Mesenchymal stem cell (in vitro differentiated cells and primary cell): ENCODE results near the gene VPS50.

ENCODE experiments used
- DNase-seq: peaks from one replicate; pipeline ENCODE4 v3.0.0-alpha.2; 2013
- H2AFZ ChIP-seq: one replicate; pipeline ENCODE4 v1.6.1; 2013; ENCODE audit warnings: low read depth, mild to moderate bottlenecking, control low read depth, inconsistent platforms, low read length, moderate library complexity
- H2AK5ac ChIP-seq: 2 replicates; pipeline ENCODE4 v1.6.1; 2013; ENCODE audit warnings: low read length, moderate library complexity, mild to moderate bottlenecking, inconsistent platforms; ENCODE audit not compliant: severe bottlenecking
- H2BK120ac ChIP-seq: one replicate; pipeline ENCODE4 v1.6.1; 2013; ENCODE audit warnings: low read depth, mild to moderate bottlenecking, inconsistent platforms, low read length, moderate library complexity
- H2BK12ac ChIP-seq, 2 experiments: one replicate each; pipeline ENCODE4 v1.6.1; 2013; ENCODE audit warnings: inconsistent platforms in 2 of 2, low read length in 2 of 2, mild to moderate bottlenecking in 2 of 2, moderate library complexity in 2 of 2, control low read depth in 1 of 2
- H2BK15ac ChIP-seq: one replicate; pipeline ENCODE4 v1.6.1; 2013; ENCODE audit warnings: mild to moderate bottlenecking, low read depth, inconsistent platforms; ENCODE audit not compliant: poor library complexity, severe bottlenecking
- H2BK5ac ChIP-seq: 2 replicates; pipeline ENCODE4 v1.6.1; 2013; ENCODE audit warnings: low read depth, mild to moderate bottlenecking, low read length, control low read depth, inconsistent platforms; ENCODE audit not compliant: poor library complexity, severe bottlenecking
- H3K14ac ChIP-seq, 2 experiments: one replicate each; pipeline ENCODE4 v1.6.1; 2013; ENCODE audit warnings: inconsistent platforms in 2 of 2, low read length in 2 of 2, control low read depth in 1 of 2, mild to moderate bottlenecking in 1 of 2, moderate library complexity in 1 of 2
- H3K18ac ChIP-seq, 2 experiments: one replicate each; pipeline ENCODE4 v1.6.1; 2013; ENCODE audit warnings: inconsistent platforms in 2 of 2, low read length in 2 of 2, control low read depth in 1 of 2, low read depth in 1 of 2, mild to moderate bottlenecking in 1 of 2
- H3K23ac ChIP-seq, 2 experiments: one replicate each; pipeline ENCODE4 v1.6.1; 2013; ENCODE audit warnings: inconsistent platforms in 2 of 2, low read length in 2 of 2, mild to moderate bottlenecking in 2 of 2, moderate library complexity in 2 of 2, control low read depth in 1 of 2
- H3K27ac ChIP-seq: 2 replicates; pipeline ENCODE4 v1.5.1; 2013; ENCODE audit warnings: mild to moderate bottlenecking, moderate library complexity, low read length, control low read depth, inconsistent platforms; ENCODE audit not compliant: poor library complexity, severe bottlenecking
- H3K27me3 ChIP-seq, 2 experiments: 2 replicates each; pipeline versions ENCODE4 v1.6.1 to v1.7.0; 2013; ENCODE audit warnings: low read length in 2 of 2, mild to moderate bottlenecking in 2 of 2, moderate library complexity in 2 of 2, control low read depth in 1 of 2, inconsistent platforms in 1 of 2; ENCODE audit not compliant: control insufficient read depth in 1 of 2, insufficient read depth in 1 of 2
- H3K36me3 ChIP-seq, 2 experiments: 2 replicates each; pipeline versions ENCODE4 v1.6.1 to v1.7.0; 2013; ENCODE audit warnings: low read length in 2 of 2, control low read depth in 1 of 2, inconsistent platforms in 1 of 2, low read depth in 1 of 2, mild to moderate bottlenecking in 1 of 2; ENCODE audit not compliant: insufficient read depth in 2 of 2, control insufficient read depth in 1 of 2
- H3K4ac ChIP-seq, 2 experiments: one replicate each; pipeline ENCODE4 v1.6.1; 2013; ENCODE audit warnings: inconsistent platforms in 2 of 2, low read length in 2 of 2, mild to moderate bottlenecking in 2 of 2, moderate library complexity in 2 of 2, control low read depth in 1 of 2, low read depth in 1 of 2
- H3K4me1 ChIP-seq: 2 replicates; pipeline ENCODE4 v1.6.1; 2013; ENCODE audit warnings: low read depth, low read length, control low read depth; ENCODE audit not compliant: control insufficient read depth, insufficient read depth
- H3K4me2 ChIP-seq: 2 replicates; pipeline ENCODE4 v1.6.1; 2013; ENCODE audit warnings: low read length, mild to moderate bottlenecking, inconsistent platforms; ENCODE audit not compliant: poor library complexity, severe bottlenecking
- H3K4me3 ChIP-seq, 2 experiments: 2 replicates each; pipeline versions ENCODE4 v1.5.1 to v1.7.0; 2013; ENCODE audit warnings: low read length in 2 of 2, mild to moderate bottlenecking in 2 of 2, control low read depth in 1 of 2, low read depth in 1 of 2; ENCODE audit not compliant: insufficient read depth in 1 of 2
- H3K79me1 ChIP-seq: replicated peaks from 2 replicates; pipeline ENCODE4 v1.6.1; 2013; ENCODE audit warnings: mild to moderate bottlenecking, control low read depth, low read length, inconsistent platforms; ENCODE audit not compliant: poor library complexity, severe bottlenecking
- H3K9ac ChIP-seq: 2 replicates; pipeline ENCODE4 v1.7.0; 2013; ENCODE audit warnings: mild to moderate bottlenecking, low read length, moderate library complexity
- H3K9me3 ChIP-seq: 2 replicates; pipeline ENCODE4 v1.7.0; 2013; ENCODE audit warnings: mild to moderate bottlenecking, low read length; ENCODE audit not compliant: control insufficient read depth
- H4K8ac ChIP-seq: one replicate; pipeline ENCODE4 v1.6.1; 2013; ENCODE audit warnings: inconsistent platforms, mild to moderate bottlenecking, low read length, moderate library complexity
- H4K91ac ChIP-seq: one replicate; pipeline ENCODE4 v1.6.1; 2013; ENCODE audit warnings: mild to moderate bottlenecking, low read length, inconsistent platforms
- WGBS: methylation state at CpG from one replicate; pipeline ENCODE4 v1.1.7; 2013; ENCODE audit warnings: mixed read lengths; 5-methylcytosine and 5-hydroxymethylcytosine counted together

VPS50 gene

GRCh38 chr7:93310346-93310745, 78.2 kb downstream of the VPS50 start:
- H3K23ac ChIP-seq: no peak overlapping the region
- no peak overlapping the region for H2AFZ ChIP-seq
- H3K4me3 ChIP-seq: no peak overlapping the region
- no peak overlapping the region for H3K9ac ChIP-seq
- H4K91ac ChIP-seq: no peak overlapping the region
- H3K14ac ChIP-seq: no peak overlapping the region
- 95% methylated on average over 4 of the region's 4 CpGs for WGBS
- H2BK15ac ChIP-seq: no peak overlapping the region
- H3K4me1 ChIP-seq: no peaks in the 10 kb centered on the region
- no peak overlapping the region for H3K4ac ChIP-seq
- no peaks in the 10 kb centered on the region for H3K9me3 ChIP-seq
- H2AK5ac ChIP-seq: no peak overlapping the region
- no peak overlapping the region for H2BK5ac ChIP-seq
- no peak overlapping the region for H4K8ac ChIP-seq
- H3K79me1 ChIP-seq: no peaks in the 10 kb centered on the region
- H3K18ac ChIP-seq: no peak overlapping the region
- DNase-seq: no peak
- H3K27me3 ChIP-seq: no peaks in the 10 kb centered on the region
- no peak overlapping the region for H2BK120ac ChIP-seq
- no peak overlapping the region for H3K27ac ChIP-seq
- no peak overlapping the region for H3K4me2 ChIP-seq
- H2BK12ac ChIP-seq: no peak overlapping the region
- peaks cover 0 to 37% of the 10 kb centered on the region in 2 experiments for H3K36me3 ChIP-seq

DNA sequence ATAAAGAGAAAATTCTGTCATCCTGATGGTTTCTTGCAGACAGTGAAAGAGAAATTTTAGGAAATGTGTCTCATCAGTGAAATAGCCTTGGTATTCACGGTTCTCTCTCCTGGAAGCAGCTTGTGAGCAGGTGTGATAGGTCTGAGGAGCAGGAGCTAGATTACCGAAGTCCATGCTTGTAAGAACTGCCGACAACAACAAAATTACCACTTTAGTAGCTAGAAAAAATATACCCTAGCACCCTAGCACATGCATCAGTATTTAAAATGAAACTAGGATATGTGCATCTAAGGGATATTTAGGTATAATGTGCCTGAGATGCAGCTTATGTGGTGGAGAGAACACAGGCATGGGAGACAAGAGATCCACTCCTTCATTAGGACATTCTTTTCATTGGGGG, 82.3 kb downstream of the VPS50 start:
- Histone ChIP-seq H3K27ac (no peak overlapping the region), H2BK12ac (no peak overlapping the region), H4K8ac (no peak overlapping the region), H3K4me3 (no peak overlapping the region), H3K79me1 (no peaks in the 10 kb centered on the region), H2BK5ac (no peak overlapping the region), H3K4me1 (no peaks in the 10 kb centered on the region), H3K23ac (no peak overlapping the region), H2AK5ac (no peak overlapping the region), H3K14ac (no peak overlapping the region), H3K4me2 (no peak overlapping the region), H2AFZ (no peak overlapping the region), H4K91ac (no peak overlapping the region), H3K18ac (no peak overlapping the region), H3K9ac (no peak overlapping the region), H2BK15ac (no peak overlapping the region), H3K4ac (no peak overlapping the region), H3K36me3 (peaks cover 0 to 28% of the 10 kb centered on the region in 2 experiments), H3K9me3 (no peaks in the 10 kb centered on the region), H2BK120ac (no peak overlapping the region), H3K27me3 (no peaks in the 10 kb centered on the region)
- DNase-seq: no peak
- 71% methylated on average over 1 of the region's 3 CpGs for WGBS

GRCh38 chr7:93315896-93316295, 83.7 kb downstream of the VPS50 start:
- DNase-seq: no peak
- Histone ChIP-seq H3K4me2 (no peak overlapping the region), H3K4me3 (no peak overlapping the region), H3K79me1 (no peaks in the 10 kb centered on the region), H3K23ac (peak overlapping the region in 1 of 2 experiments; percentile 77), H3K9ac (no peak overlapping the region), H3K36me3 (peaks cover 0 to 34% of the 10 kb centered on the region in 2 experiments), H2BK5ac (no peak overlapping the region), H4K8ac (no peak overlapping the region), H2AFZ (no peak overlapping the region), H4K91ac (no peak overlapping the region), H2BK120ac (peak overlapping the region; percentile 19), H3K27me3 (no peaks in the 10 kb centered on the region), H3K9me3 (no peaks in the 10 kb centered on the region), H3K4ac (no peak overlapping the region), H2BK15ac (no peak overlapping the region), H3K27ac (no peak overlapping the region), H3K18ac (no peak overlapping the region), H3K14ac (peak overlapping the region in 1 of 2 experiments; percentile 71), H3K4me1 (no peaks in the 10 kb centered on the region), H2AK5ac (no peak overlapping the region), H2BK12ac (no peak overlapping the region)
- 83% methylated on average over 2 of the region's 2 CpGs for WGBS

DNA sequence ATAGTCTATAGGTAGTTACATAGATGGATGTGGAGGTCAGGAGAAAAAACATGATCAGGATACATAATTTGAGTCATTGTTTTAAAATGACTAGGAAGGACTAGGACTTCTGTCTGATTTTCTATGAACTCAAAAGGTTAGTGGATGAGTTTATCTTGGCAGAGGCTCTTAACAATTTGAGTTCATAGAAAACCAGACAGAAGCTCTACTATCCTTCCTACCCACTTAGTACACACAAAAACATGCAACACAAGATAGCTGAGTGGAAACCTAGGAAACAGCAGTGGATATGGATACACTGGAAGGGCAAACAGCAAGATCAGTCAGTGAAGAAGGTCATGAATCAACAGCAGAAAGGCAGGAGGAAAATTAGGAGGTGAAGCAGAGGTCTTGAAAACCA, 84.6 kb downstream of the VPS50 start:
- Histone ChIP-seq H4K91ac (no peak overlapping the region), H3K4me3 (no peak overlapping the region), H3K23ac (no peak overlapping the region), H3K4me1 (no peaks in the 10 kb centered on the region), H3K27me3 (no peaks in the 10 kb centered on the region), H2BK120ac (no peak overlapping the region), H4K8ac (no peak overlapping the region), H2BK5ac (no peak overlapping the region), H3K79me1 (no peaks in the 10 kb centered on the region), H3K4ac (no peak overlapping the region), H3K18ac (no peak overlapping the region), H3K9ac (no peak overlapping the region), H3K27ac (no peak overlapping the region), H3K14ac (no peak overlapping the region), H2AFZ (no peak overlapping the region), H3K9me3 (no peaks in the 10 kb centered on the region), H2AK5ac (no peak overlapping the region), H2BK12ac (no peak overlapping the region), H3K4me2 (no peak overlapping the region), H2BK15ac (no peak overlapping the region), H3K36me3 (peaks cover 0 to 36% of the 10 kb centered on the region in 2 experiments)
- DNase-seq: no peak
